HepG2 (cell line): ENCODE results near the gene CHAF1A. TPM values are rescaled to one million over a fixed set of nuclear protein-coding genes. Genes with fewer than 3 reads are reported as not detected.

Experiments
- ARNT2 ChIP-seq: sonication (generic); formaldehyde crosslinking; IDR thresholded peaks from 2 replicates; pipeline ENCODE4 v1.8.0; 2022; ENCODE audit warnings: mild to moderate bottlenecking, low read depth, missing genetic modification reagents, moderate library complexity
- CEBPZ ChIP-seq: IDR thresholded peaks from 2 replicates; pipeline ENCODE4 v1.6.1; 2012; ENCODE audit warnings: low read length, improper control_type of control experiment
- GATA4 ChIP-seq: sonication (generic); IDR thresholded peaks from 2 replicates; pipeline ENCODE4 v1.6.1; 2016; ENCODE audit warnings: antibody characterized with exemption, low read depth, borderline replicate concordance
- KLF12 ChIP-seq: sonication (generic); formaldehyde crosslinking; IDR thresholded peaks from 2 replicates; pipeline ENCODE4 v1.4.0; 2020; ENCODE audit warnings: missing genetic modification reagents, borderline replicate concordance
- NFKB2 ChIP-seq: sonication (generic); formaldehyde crosslinking; IDR thresholded peaks from 2 replicates; pipeline ENCODE4 v1.4.0; 2020; ENCODE audit warnings: missing genetic modification reagents, borderline replicate concordance
- PHF5A ChIP-seq: IDR thresholded peaks from one replicate; pipeline ENCODE4 v1.6.1; 2018; ENCODE audit warnings: low read depth, missing genetic modification reagents; ENCODE audit not compliant: unreplicated experiment
- POLR2A ChIP-seq, 2 experiments: IDR thresholded peaks; 2 replicates each; pipeline ENCODE4 v1.6.1; 2011; ENCODE audit warnings: low read depth in 2 of 2, low read length in 2 of 2, mild to moderate bottlenecking in 1 of 2, moderate library complexity in 1 of 2; ENCODE audit not compliant: insufficient read depth in 1 of 2
- TBX2 ChIP-seq: sonication (generic); formaldehyde crosslinking; IDR thresholded peaks from 2 replicates; pipeline ENCODE4 v1.5.0; 2020; ENCODE audit warnings: missing genetic modification reagents, mild to moderate bottlenecking, borderline replicate concordance
- TEF ChIP-seq: sonication (generic); formaldehyde crosslinking; IDR thresholded peaks from 2 replicates; pipeline ENCODE4 v1.5.0; 2020; ENCODE audit warnings: missing genetic modification reagents
- WIZ ChIP-seq: sonication (generic); formaldehyde crosslinking; IDR thresholded peaks from 2 replicates; pipeline ENCODE4 v1.5.1; 2020; ENCODE audit warnings: mild to moderate bottlenecking, missing genetic modification reagents
- ZNF512 ChIP-seq: sonication (generic); formaldehyde crosslinking; IDR thresholded peaks from 2 replicates; pipeline ENCODE4 v1.4.0; 2020; ENCODE audit warnings: mild to moderate bottlenecking, missing genetic modification reagents
- polyA plus RNA-seq, 8 experiments: library from polyadenylated mRNA; depleted of rRNA in 3 of 8; stranded (reverse) in 7 of 8; unstranded in 1 of 8; fragments of >200 nt; fragmentation: Illumina TruSeq in 4 of 8; extraction: Trizol in 4 of 8; gene quantifications; 2 replicates each; pipeline versions ENCODE4 v1.2.1 to v1.2.3, GENCODE V29; 2011 to 2016; ENCODE audit warnings: low read depth in 4 of 8, missing spikeins in 1 of 8, mixed read lengths in 1 of 8; ENCODE audit not compliant: insufficient read depth in 1 of 8
- total RNA-seq, 5 experiments: library from RNA; depleted of rRNA; stranded (reverse); fragments of >200 nt; fragmentation: Illumina TruSeq; extraction: Trizol; gene quantifications; 2 replicates each; pipeline ENCODE4 v1.2.3, GENCODE V29; 2016; ENCODE audit warnings: low read depth in 1 of 5
- TF ChIP-seq, protein P1 (sequence below), 2 experiments: sonication (generic) in 1 of 2; formaldehyde crosslinking in 1 of 2; IDR thresholded peaks; 2 replicates each; pipeline versions ENCODE4 v1.6.1 to v1.9.0; 2014 to 2022; ENCODE audit warnings: antibody characterized with exemption in 1 of 2, borderline replicate concordance in 1 of 2, inconsistent platforms in 1 of 2, low read depth in 1 of 2, missing genetic modification reagents in 1 of 2
- TF ChIP-seq, protein P2 (sequence below): sonication (generic); formaldehyde crosslinking; IDR thresholded peaks from 2 replicates; pipeline ENCODE4 v1.4.0; 2020; ENCODE audit warnings: missing genetic modification reagents, borderline replicate concordance

Gene CHAF1A
- total and polyA plus RNA-seq, 2 of the 13 experiments (the other 11 are each of a cell fraction or from before 2014, with no cell fraction given), result 11.0 to 34.8 TPM

GRCh38 chr19:4400135-4400936 lies 2.1 kb upstream of the CHAF1A start, which contains the start of gene SH3GL1 (continued):
- TF ChIP-seq, protein P1, sequence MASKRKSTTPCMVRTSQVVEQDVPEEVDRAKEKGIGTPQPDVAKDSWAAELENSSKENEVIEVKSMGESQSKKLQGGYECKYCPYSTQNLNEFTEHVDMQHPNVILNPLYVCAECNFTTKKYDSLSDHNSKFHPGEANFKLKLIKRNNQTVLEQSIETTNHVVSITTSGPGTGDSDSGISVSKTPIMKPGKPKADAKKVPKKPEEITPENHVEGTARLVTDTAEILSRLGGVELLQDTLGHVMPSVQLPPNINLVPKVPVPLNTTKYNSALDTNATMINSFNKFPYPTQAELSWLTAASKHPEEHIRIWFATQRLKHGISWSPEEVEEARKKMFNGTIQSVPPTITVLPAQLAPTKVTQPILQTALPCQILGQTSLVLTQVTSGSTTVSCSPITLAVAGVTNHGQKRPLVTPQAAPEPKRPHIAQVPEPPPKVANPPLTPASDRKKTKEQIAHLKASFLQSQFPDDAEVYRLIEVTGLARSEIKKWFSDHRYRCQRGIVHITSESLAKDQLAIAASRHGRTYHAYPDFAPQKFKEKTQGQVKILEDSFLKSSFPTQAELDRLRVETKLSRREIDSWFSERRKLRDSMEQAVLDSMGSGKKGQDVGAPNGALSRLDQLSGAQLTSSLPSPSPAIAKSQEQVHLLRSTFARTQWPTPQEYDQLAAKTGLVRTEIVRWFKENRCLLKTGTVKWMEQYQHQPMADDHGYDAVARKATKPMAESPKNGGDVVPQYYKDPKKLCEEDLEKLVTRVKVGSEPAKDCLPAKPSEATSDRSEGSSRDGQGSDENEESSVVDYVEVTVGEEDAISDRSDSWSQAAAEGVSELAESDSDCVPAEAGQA (IDR thresholded peaks at IDR 0.05; ENCODE audit: low read depth), result peak; percentile 37; the same call in 1 of the 2 replicates
- TF ChIP-seq, protein P1 (CRISPR knock-in tag; IDR thresholded peaks at IDR 0.05; ENCODE audit: borderline replicate concordance), result no peak
- TF ChIP-seq WIZ (CRISPR knock-in tag), result no peak
- no peak for TF ChIP-seq CEBPZ
- TF ChIP-seq PHF5A (CRISPR knock-in tag), result peak; percentile 66
- no peak for TF ChIP-seq ZNF512 (CRISPR knock-in tag)
- TF ChIP-seq, protein P2, sequence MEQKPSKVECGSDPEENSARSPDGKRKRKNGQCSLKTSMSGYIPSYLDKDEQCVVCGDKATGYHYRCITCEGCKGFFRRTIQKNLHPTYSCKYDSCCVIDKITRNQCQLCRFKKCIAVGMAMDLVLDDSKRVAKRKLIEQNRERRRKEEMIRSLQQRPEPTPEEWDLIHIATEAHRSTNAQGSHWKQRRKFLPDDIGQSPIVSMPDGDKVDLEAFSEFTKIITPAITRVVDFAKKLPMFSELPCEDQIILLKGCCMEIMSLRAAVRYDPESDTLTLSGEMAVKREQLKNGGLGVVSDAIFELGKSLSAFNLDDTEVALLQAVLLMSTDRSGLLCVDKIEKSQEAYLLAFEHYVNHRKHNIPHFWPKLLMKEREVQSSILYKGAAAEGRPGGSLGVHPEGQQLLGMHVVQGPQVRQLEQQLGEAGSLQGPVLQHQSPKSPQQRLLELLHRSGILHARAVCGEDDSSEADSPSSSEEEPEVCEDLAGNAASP (CRISPR knock-in tag), result peak; percentile 71; the same call in 1 of the 2 replicates
- TF ChIP-seq NFKB2 (CRISPR knock-in tag), result peak; percentile 51; the same call in 1 of the 2 replicates
- TF ChIP-seq POLR2A (IDR thresholded peaks at IDR 0.05; ENCODE audit: insufficient read depth in 1 of 2, low read depth in 2 of 2, low read length in 2 of 2), result peak in 1 of 2 experiments; percentile 51; a peak in 1 of 4 replicates
- TF ChIP-seq TEF, result no peak
- TF ChIP-seq GATA4, result no peak
- TF ChIP-seq ARNT2 (CRISPR knock-in tag), result peak; percentile 74; the same call in 1 of the 2 replicates
- TF ChIP-seq TBX2, result no peak
- TF ChIP-seq KLF12, result 0 out of 2 replicates have a peak, but pooled peaks have one; percentile 44
